Hepatocyte (in vitro differentiated cells): ENCODE results near the gene ACAD8. TPM values are rescaled to one million over a fixed set of nuclear protein-coding genes. Genes with fewer than 3 reads are reported as not detected.

Source experiments
- DNase-seq: peaks from one replicate; pipeline ENCODE4 v3.0.0-alpha.2; 2016; ENCODE audit warnings: low spot score
- H2AFZ ChIP-seq: fragments of 200-600 bp; sonication (generic); 2 replicates; pipeline ENCODE4 v1.6.0; 2016; ENCODE audit warnings: antibody characterized with exemption, mild to moderate bottlenecking
- H3K27ac ChIP-seq: fragments of 200-600 bp; sonication (generic); 2 replicates; pipeline ENCODE4 v1.5.1; 2016; ENCODE audit warnings: mild to moderate bottlenecking
- H3K27me3 ChIP-seq: fragments of 200-600 bp; sonication (generic); 2 replicates; pipeline ENCODE4 v1.6.1; 2016
- H3K36me3 ChIP-seq: fragments of 200-600 bp; sonication (generic); replicated peaks from 2 replicates; pipeline ENCODE4 v1.5.1; 2016; ENCODE audit warnings: low read depth; ENCODE audit not compliant: insufficient read depth
- H3K4me1 ChIP-seq: fragments of 200-600 bp; sonication (generic); 2 replicates; pipeline ENCODE4 v1.5.1; 2016; ENCODE audit warnings: mild to moderate bottlenecking, moderate library complexity; ENCODE audit not compliant: insufficient read depth
- H3K4me2 ChIP-seq: fragments of 200-600 bp; sonication (generic); 2 replicates; pipeline ENCODE4 v1.6.0; 2016
- H3K4me3 ChIP-seq: fragments of 200-600 bp; sonication (generic); 2 replicates; pipeline ENCODE4 v1.5.1; 2016; ENCODE audit warnings: mild to moderate bottlenecking
- H3K79me2 ChIP-seq: fragments of 200-600 bp; sonication (generic); 2 replicates; pipeline ENCODE4 v1.6.0; 2017; ENCODE audit warnings: mild to moderate bottlenecking
- H3K9me2 ChIP-seq: fragments of 200-600 bp; sonication (generic); replicated peaks from 2 replicates; pipeline ENCODE4 v1.6.0; 2017; ENCODE audit warnings: mild to moderate bottlenecking; ENCODE audit not compliant: insufficient read depth
- H3K9me3 ChIP-seq: fragments of 200-600 bp; sonication (generic); 2 replicates; pipeline ENCODE4 v1.5.1; 2016; ENCODE audit warnings: low read depth, mild to moderate bottlenecking
- H4K20me1 ChIP-seq: fragments of 200-600 bp; sonication (generic); 2 replicates; pipeline ENCODE4 v1.6.0; 2016; ENCODE audit warnings: mild to moderate bottlenecking; ENCODE audit not compliant: insufficient read depth, poor library complexity, severe bottlenecking
- CTCF ChIP-seq: fragments of 200-600 bp; sonication (generic); IDR thresholded peaks from 2 replicates; pipeline ENCODE4 v1.5.1; 2016; ENCODE audit warnings: antibody characterized with exemption, mild to moderate bottlenecking; ENCODE audit not compliant: poor library complexity
- EZH2 ChIP-seq: fragments of 200-600 bp; sonication (generic); IDR thresholded peaks from 2 replicates; pipeline ENCODE4 v1.6.1; 2016; ENCODE audit warnings: antibody characterized with exemption, mild to moderate bottlenecking, borderline replicate concordance
- EZH2phosphoT487 ChIP-seq: fragments of 200-600 bp; sonication (generic); IDR thresholded peaks from one replicate; pipeline ENCODE4 v1.6.1; 2018; ENCODE audit warnings: antibody characterized with exemption, mild to moderate bottlenecking, low read depth, moderate library complexity; ENCODE audit not compliant: unreplicated experiment, severe bottlenecking
- WGBS: methylation state at CpG from one replicate; pipeline ENCODE4 v1.1.6; 2016; ENCODE audit warnings: low lambda C conversion rate; ENCODE audit errors: missing lambda C conversion rate; 5-methylcytosine and 5-hydroxymethylcytosine counted together
- polyA plus RNA-seq: library from polyadenylated mRNA; unstranded; fragments of >200 nt; fragmentation: Nextera tagmentation; extraction: Ambion mirVana; gene quantifications from 2 replicates; pipeline ENCODE4 v1.2.1, GENCODE V29; 2016
- total RNA-seq: library from RNA; depleted of rRNA; stranded (reverse); fragments of >200 nt; gene quantifications from 2 replicates; pipeline ENCODE4 v1.2.3, GENCODE V29; 2014

The ACAD8 gene
- total and polyA plus RNA-seq, 2 experiments from 2014 or later: 18.9 to 19.6 TPM

- WGBS: 84% methylated on average over 5 of the region's 5 CpGs
Observed at GRCh38 chr11:134312807-134313206, 59.4 kb downstream of the ACAD8 start.

GRCh38 chr11:134313379-134313778 lies 60.0 kb downstream of the ACAD8 start:
- Histone ChIP-seq H3K4me1 (no peaks in the 10 kb centered on the region), H3K4me3 (no peak overlapping the region), H2AFZ (no peak overlapping the region), H3K27ac (no peak overlapping the region), H4K20me1 (no peaks in the 10 kb centered on the region), H3K27me3 (no peaks in the 10 kb centered on the region), H3K79me2 (no peaks in the 10 kb centered on the region), H3K9me3 (no peaks in the 10 kb centered on the region), H3K4me2 (no peak overlapping the region), H3K36me3 (no peaks in the 10 kb centered on the region), H3K9me2 (no peaks in the 10 kb centered on the region)
- no peak for TF ChIP-seq EZH2phosphoT487
- TF ChIP-seq EZH2: no peak
- TF ChIP-seq CTCF: no peak
- WGBS: 93% methylated on average over 10 of the region's 10 CpGs
- no peak for DNase-seq

More at GRCh38 chr11:134312807-134313206, 59.4 kb downstream of the ACAD8 start:
- Histone ChIP-seq H3K79me2 (no peaks in the 10 kb centered on the region), H3K4me1 (no peaks in the 10 kb centered on the region), H2AFZ (no peak overlapping the region), H3K4me3 (no peak overlapping the region), H4K20me1 (no peaks in the 10 kb centered on the region), H3K9me2 (no peaks in the 10 kb centered on the region), H3K36me3 (no peaks in the 10 kb centered on the region), H3K27ac (no peak overlapping the region), H3K27me3 (no peaks in the 10 kb centered on the region), H3K9me3 (no peaks in the 10 kb centered on the region), H3K4me2 (no peak overlapping the region)
- TF ChIP-seq EZH2phosphoT487 (no peak), EZH2 (no peak), CTCF (no peak)
- no peak for DNase-seq

GRCh38 chr11:134313821-134314607 lies 60.6 kb downstream of the ACAD8 start:
- TF ChIP-seq CTCF (no peak), EZH2phosphoT487 (no peak), EZH2 (no peak)
- WGBS: 83% methylated on average over 9 of the region's 9 CpGs

More at GRCh38 chr11:134313821-134314607, 60.6 kb downstream of the ACAD8 start:
- no peak for DNase-seq
- Histone ChIP-seq H2AFZ (no peak overlapping the region), H4K20me1 (no peaks in the 10 kb centered on the region), H3K9me2 (no peaks in the 10 kb centered on the region), H3K27me3 (no peaks in the 10 kb centered on the region), H3K4me2 (no peak overlapping the region), H3K27ac (no peak overlapping the region), H3K36me3 (no peaks in the 10 kb centered on the region), H3K4me3 (no peak overlapping the region), H3K9me3 (no peaks in the 10 kb centered on the region), H3K4me1 (no peaks in the 10 kb centered on the region), H3K79me2 (no peaks in the 10 kb centered on the region)

Other genes starting within 250 kb of the ACAD8 start
- gene JAM3, start 184.5 kb upstream of the ACAD8 start, total RNA-seq: 23.6 and 25.6 TPM in 2 replicates
- gene JAM3, start 184.5 kb upstream of the ACAD8 start, polyA plus RNA-seq: 20.3 and 24.7 TPM in 2 replicates
- 9.5 and 16.5 TPM in 2 replicates for gene NCAPD3, start 29.6 kb upstream of the ACAD8 start, total RNA-seq
- 5.8 and 8.8 TPM in 2 replicates for gene NCAPD3, start 29.6 kb upstream of the ACAD8 start, polyA plus RNA-seq
- 25.7 and 28.2 TPM in 2 replicates for gene VPS26B, start 28.9 kb upstream of the ACAD8 start, total RNA-seq
- gene VPS26B, start 28.9 kb upstream of the ACAD8 start, polyA plus RNA-seq: 29.5 and 37.3 TPM in 2 replicates
- 42.3 and 45.7 TPM in 2 replicates for gene THYN1, start 216 bp upstream of the ACAD8 start, total RNA-seq
- 56.4 and 59.8 TPM in 2 replicates for gene THYN1, start 216 bp upstream of the ACAD8 start, polyA plus RNA-seq
- gene GLB1L3, start 22.8 kb downstream of the ACAD8 start, total RNA-seq: 0.17 TPM in 1 of 2 replicates, not detected in the other
- not detected in 2 replicates for gene GLB1L3, start 22.8 kb downstream of the ACAD8 start, polyA plus RNA-seq
- gene GLB1L2, start 78.4 kb downstream of the ACAD8 start, total RNA-seq: 3.7 and 3.9 TPM in 2 replicates
- 3.3 and 7.1 TPM in 2 replicates for gene GLB1L2, start 78.4 kb downstream of the ACAD8 start, polyA plus RNA-seq
- 0.17 and 0.20 TPM in 2 replicates for gene B3GAT1, start 158.7 kb downstream of the ACAD8 start, total RNA-seq
- gene B3GAT1, start 158.7 kb downstream of the ACAD8 start, polyA plus RNA-seq: 0.40 TPM in 1 of 2 replicates, not detected in the other